IMR-90 (cell line): ENCODE results near the gene HIVEP1. TPM values are rescaled to one million over a fixed set of nuclear protein-coding genes. Genes with fewer than 3 reads are reported as not detected.
A peak's percentile ranks its signal among the peaks of the same experiment; 100 is the strongest.

Experiments used
- ATAC-seq: fragments of 200-7000 bp; cut with Tn5 transposase; 2 replicates; pipeline ENCODE4 v1.9.1; 2020; ENCODE audit warnings: low read depth, mild to moderate bottlenecking, moderate library complexity
- BruUV-seq: library from RNA; stranded (reverse); fragments of 400-500 nt; replicated peaks from 2 replicates; lab custom pipeline; 2021; lab: Mats Ljungman, UMichigan
- CTCF ChIA-PET: fragments of 300-600 bp; formaldehyde crosslinking; extraction: SDS; loops from one replicate; lab custom pipeline; 2021; ENCODE audit warnings: antibody characterized with exemption; lab: Yijun Ruan, JAX
- POLR2A ChIA-PET: fragments of 300-600 bp; sonication (Branson Sonifier 250); formaldehyde crosslinking; loops from one replicate; lab custom pipeline; 2022; ENCODE audit warnings: antibody characterized with exemption; ENCODE audit not compliant: unreplicated experiment; lab: Charles Lee
- DNase-seq: peaks from one replicate; pipeline ENCODE4 v3.0.0; 2013
- H2AFZ ChIP-seq: replicated peaks from 2 replicates; pipeline ENCODE3; 2013; ENCODE audit warnings: low read length, mild to moderate bottlenecking; ENCODE audit not compliant: poor library complexity
- H2AK5ac ChIP-seq: 2 replicates; pipeline ENCODE4 v1.6.1; 2013; ENCODE audit warnings: low read depth, low read length, inconsistent platforms
- H2AK9ac ChIP-seq: replicated peaks from 2 replicates; pipeline ENCODE3; 2013; ENCODE audit warnings: mild to moderate bottlenecking, low read depth, low read length, moderate library complexity; ENCODE audit not compliant: poor library complexity
- H2BK120ac ChIP-seq: 2 replicates; pipeline ENCODE4 v1.6.1; 2013; ENCODE audit warnings: low read depth, low read length, inconsistent platforms
- H2BK15ac ChIP-seq: 3 replicates; pipeline ENCODE4 v1.6.1; 2013; ENCODE audit warnings: low read depth, low read length, inconsistent platforms
- H2BK20ac ChIP-seq: 2 replicates; pipeline ENCODE4 v1.6.1; 2013; ENCODE audit warnings: low read depth, mild to moderate bottlenecking, inconsistent platforms, low read length, moderate library complexity
- H2BK5ac ChIP-seq: 2 replicates; pipeline ENCODE4 v1.6.1; 2013; ENCODE audit warnings: mild to moderate bottlenecking, low read depth, low read length, inconsistent platforms; ENCODE audit not compliant: poor library complexity, severe bottlenecking
- H3K14ac ChIP-seq: replicated peaks from 2 replicates; pipeline ENCODE4 v1.6.1; 2013; ENCODE audit warnings: low read depth, low read length, inconsistent platforms
- H3K18ac ChIP-seq: 2 replicates; pipeline ENCODE4 v1.6.1; 2013; ENCODE audit warnings: low read depth, low read length, control low read depth
- H3K23ac ChIP-seq: 2 replicates; pipeline ENCODE4 v1.6.1; 2013; ENCODE audit warnings: low read depth, low read length, inconsistent platforms
- H3K27ac ChIP-seq: 2 replicates; pipeline ENCODE4 v1.5.1; 2013; ENCODE audit warnings: mild to moderate bottlenecking, control low read depth, low read length; ENCODE audit not compliant: insufficient read depth
- H3K27me3 ChIP-seq: 2 replicates; pipeline ENCODE4 v1.6.1; 2013; ENCODE audit warnings: low read length; ENCODE audit not compliant: control insufficient read depth, insufficient read depth
- H3K36me3 ChIP-seq: 2 replicates; pipeline ENCODE4 v1.6.1; 2013; ENCODE audit warnings: low read length, mixed read lengths; ENCODE audit not compliant: control insufficient read depth, insufficient read depth
- H3K4ac ChIP-seq: 2 replicates; pipeline ENCODE4 v1.6.1; 2013; ENCODE audit warnings: low read depth, low read length, inconsistent platforms
- H3K4me1 ChIP-seq: 2 replicates; pipeline ENCODE4 v1.6.1; 2013; ENCODE audit warnings: low read length, mixed read lengths; ENCODE audit not compliant: control insufficient read depth, insufficient read depth
- H3K4me2 ChIP-seq: 2 replicates; pipeline ENCODE4 v1.6.1; 2013; ENCODE audit warnings: low read depth, mild to moderate bottlenecking, control low read depth, low read length, moderate library complexity
- H3K4me3 ChIP-seq: 2 replicates; pipeline ENCODE4 v1.5.1; 2013; ENCODE audit warnings: low read depth, mild to moderate bottlenecking, control low read depth, low read length, moderate library complexity; ENCODE audit not compliant: insufficient read depth
- H3K56ac ChIP-seq: 2 replicates; pipeline ENCODE4 v1.6.1; 2013; ENCODE audit warnings: low read length, inconsistent platforms; ENCODE audit not compliant: insufficient read depth; ENCODE audit errors: extremely low read depth
- H3K79me1 ChIP-seq, 2 experiments: 2 replicates each; pipeline ENCODE4 v1.6.1; 2013; ENCODE audit warnings: low read length in 2 of 2, inconsistent platforms in 1 of 2, low read depth in 1 of 2
- H3K9ac ChIP-seq: 2 replicates; pipeline ENCODE4 v1.6.1; 2013; ENCODE audit warnings: low read depth, low read length, control low read depth
- H3K9me1 ChIP-seq: 2 replicates; pipeline ENCODE4 v1.6.1; 2013; ENCODE audit warnings: low read length, inconsistent platforms; ENCODE audit not compliant: insufficient read depth
- H3K9me3 ChIP-seq: 2 replicates; pipeline ENCODE4 v1.6.1; 2013; ENCODE audit warnings: low read length; ENCODE audit not compliant: control insufficient read depth, insufficient read depth
- H4K20me1 ChIP-seq: 2 replicates; pipeline ENCODE4 v1.6.1; 2013; ENCODE audit warnings: low read length, inconsistent platforms; ENCODE audit not compliant: insufficient read depth
- H4K5ac ChIP-seq: 2 replicates; pipeline ENCODE4 v1.6.1; 2013; ENCODE audit warnings: mild to moderate bottlenecking, low read depth, low read length, control low read depth
- H4K8ac ChIP-seq, 2 experiments: 2 replicates each; pipeline ENCODE4 v1.6.1; 2013; ENCODE audit warnings: low read depth in 2 of 2, low read length in 2 of 2, control low read depth in 1 of 2, inconsistent platforms in 1 of 2
- H4K91ac ChIP-seq: 2 replicates; pipeline ENCODE4 v1.6.1; 2013; ENCODE audit warnings: low read depth, low read length, inconsistent platforms; ENCODE audit not compliant: insufficient read depth
- BHLHE40 ChIP-seq: fragments of 150-350 bp; IDR thresholded peaks from 2 replicates; pipeline ENCODE4 v1.6.1; 2016; ENCODE audit warnings: mild to moderate bottlenecking, low read depth, low read length
- CEBPB ChIP-seq: IDR thresholded peaks from 2 replicates; pipeline ENCODE4 v1.6.1; 2012; ENCODE audit warnings: low read depth, low read length, improper control_type of control experiment
- CTCF ChIP-seq: conservative IDR thresholded peaks from 2 replicates; pipeline ENCODE4 v1.5.1; 2012; ENCODE audit warnings: mild to moderate bottlenecking, low read depth, low read length, improper control_type of control experiment
- FOS ChIP-seq: fragments of 150-350 bp; IDR thresholded peaks from 2 replicates; pipeline ENCODE4 v1.6.1; 2016; ENCODE audit warnings: low read depth, low read length
- MAFK ChIP-seq: IDR thresholded peaks from 2 replicates; pipeline ENCODE4 v1.6.1; 2012; ENCODE audit warnings: low read depth, low read length, improper control_type of control experiment
- RAD21 ChIP-seq: IDR thresholded peaks from 2 replicates; pipeline ENCODE4 v1.6.1; 2012; ENCODE audit warnings: low read length, improper control_type of control experiment
- RCOR1 ChIP-seq: IDR thresholded peaks from 2 replicates; pipeline ENCODE4 v1.6.1; 2012; ENCODE audit warnings: mild to moderate bottlenecking, low read length, improper control_type of control experiment; ENCODE audit not compliant: insufficient replicate concordance
- RFX5 ChIP-seq: IDR thresholded peaks from 2 replicates; pipeline ENCODE4 v1.8.0; 2012; ENCODE audit warnings: low read depth, mild to moderate bottlenecking, low read length, moderate library complexity
- SMC3 ChIP-seq: fragments of 150-350 bp; IDR thresholded peaks from 2 replicates; pipeline ENCODE4 v1.6.1; 2016; ENCODE audit warnings: low read depth, mild to moderate bottlenecking, antibody characterized with exemption, low read length, moderate library complexity
- WGBS, 2 experiments: methylation state at CpG; one replicate each; pipeline versions ENCODE4 v1.1.5 to v1.1.7; 2013; ENCODE audit warnings: missing lambda C conversion rate in 2 of 2; ENCODE audit not compliant: insufficient read length in 1 of 2; ENCODE audit errors: extremely low coverage in 2 of 2; 5-methylcytosine and 5-hydroxymethylcytosine counted together
- dilution Hi-C: fragments of 300-500 bp; cut with HindIII; formaldehyde crosslinking; loops from one replicate; pipeline ENCODE4 v1.14.3; 2018; ENCODE audit warnings: low sequenced_read_pairs; ENCODE audit not compliant: unreplicated experiment
- in situ Hi-C: fragments of 300-500 bp; cut with MboI; formaldehyde crosslinking; loops from 3 replicates; pipeline ENCODE4 v1.14.3; 2019; ENCODE audit warnings: low sequenced_read_pairs, inconsistent platforms, mixed read lengths
- intact Hi-C: fragments of 100-400 bp; cut with micrococcal nuclease; formaldehyde crosslinking; loops from 2 replicates; pipeline ENCODE4 v1.10.0; 2022
- polyA plus RNA-seq, 3 experiments: library from polyadenylated mRNA; depleted of rRNA; stranded (reverse); fragments of >200 nt; gene quantifications; 2 replicates each; pipeline ENCODE4 v1.2.3, GENCODE V29; 2012; ENCODE audit warnings: low replicate concordance in 1 of 3
- total RNA-seq: library from RNA; depleted of rRNA; stranded (reverse); fragments of >200 nt; gene quantifications from 2 replicates; pipeline ENCODE4 v1.2.3, GENCODE V29; 2012

The HIVEP1 gene
- total and polyA plus RNA-seq, 2 of the 4 experiments (the other 2 are of a cell fraction), result 13.0 to 17.2 TPM

DNA sequence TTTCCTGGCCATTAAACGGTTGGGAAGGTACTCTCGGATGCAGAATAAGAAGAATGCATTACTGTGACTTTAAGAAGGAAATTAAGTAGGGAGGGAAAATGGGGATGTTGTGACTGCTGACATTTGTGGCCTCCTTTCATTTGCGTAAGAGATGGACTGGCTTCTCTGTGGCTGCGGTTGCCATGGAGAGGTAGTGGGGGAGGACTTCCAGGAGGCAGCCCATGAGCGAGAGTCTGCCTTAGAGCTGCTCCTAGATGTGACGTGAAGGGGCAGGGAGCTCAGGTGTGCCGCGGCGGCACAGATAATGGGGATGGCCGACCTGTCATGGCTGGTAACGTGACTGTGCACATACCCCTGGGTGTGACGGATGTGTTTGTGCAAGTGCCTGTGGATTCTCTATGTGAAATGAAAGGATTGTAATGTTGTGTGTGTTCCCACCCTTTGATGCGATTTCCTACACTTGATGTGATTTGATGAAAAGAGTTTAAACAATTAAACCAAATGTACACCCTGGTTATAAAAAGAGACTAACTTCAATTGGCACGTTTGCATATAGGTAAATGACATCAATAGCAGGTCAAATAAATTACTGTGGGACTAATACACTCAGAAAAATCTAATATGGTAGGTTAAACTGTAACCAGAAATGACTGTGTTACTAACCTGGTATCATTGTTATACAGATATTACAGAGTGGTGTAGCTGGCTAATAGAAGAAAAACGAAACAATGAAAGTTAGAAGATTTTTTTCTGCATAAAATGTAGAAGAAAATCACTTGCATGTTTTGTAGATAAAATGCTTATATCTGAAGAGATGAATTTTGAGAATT, 48.9 kb downstream of the HIVEP1 start:
- H4K20me1 ChIP-seq, result peaks cover 8% of the 10 kb centered on the region; the same call in 1 of the 2 replicates
- peak overlapping the region; percentile 39; the same call in 1 of the 2 replicates for H3K4ac ChIP-seq
- no peak overlapping the region for H2BK15ac ChIP-seq
- H2BK20ac ChIP-seq, result no peak overlapping the region
- H2AK9ac ChIP-seq, result no peak overlapping the region
- H3K4me1 ChIP-seq, result peaks cover 15% of the 10 kb centered on the region
- no peak overlapping the region for H4K5ac ChIP-seq
- H3K27ac ChIP-seq, result no peak overlapping the region
- dilution Hi-C loops (no loop called here), in situ Hi-C loops (no loop called here), intact Hi-C loops (no loop called here)
- H3K4me2 ChIP-seq, result peak overlapping the region; percentile 38; the same call in 1 of the 2 replicates
- H3K27me3 ChIP-seq, result no peaks in the 10 kb centered on the region
- no peak overlapping the region for H2BK5ac ChIP-seq
- H3K56ac ChIP-seq, result no peak overlapping the region
- peak overlapping the region; percentile 8; the same call in 1 of the 2 replicates for H3K23ac ChIP-seq
- no peak overlapping the region for H2BK120ac ChIP-seq
- peaks cover 21 to 65% of the 10 kb centered on the region in 2 experiments for H3K79me1 ChIP-seq
- peak; percentile 69 for ATAC-seq
- TF ChIP-seq CTCF (no peak), FOS (no peak), BHLHE40 (no peak), CEBPB (peak; percentile 46), SMC3 (no peak), MAFK (no peak), RFX5 (no peak), RAD21 (no peak), RCOR1 (no peak)
- no peak overlapping the region for H4K91ac ChIP-seq
- BruUV-seq, result no TSS peak
- no peaks in the 10 kb centered on the region for H3K36me3 ChIP-seq
- ChIA-PET CTCF (no interaction called here), POLR2A (no interaction called here)
- no peak overlapping the region for H3K18ac ChIP-seq
- H3K9me1 ChIP-seq, result peaks cover 10% of the 10 kb centered on the region
- peak overlapping the region; percentile 79 for H2AFZ ChIP-seq
- H4K8ac ChIP-seq, result peak overlapping the region in 1 of 2 experiments; percentile 50; a peak in 1 of 4 replicates
- H3K9ac ChIP-seq, result no peak overlapping the region
- H3K4me3 ChIP-seq, result no peak overlapping the region
- DNase-seq, result peak; percentile 51
- H3K9me3 ChIP-seq, result no peaks in the 10 kb centered on the region
- no peak overlapping the region for H3K14ac ChIP-seq
- WGBS, 2 experiments, result 40% methylated on average over 1 of the region's 15 CpGs; no CpG with 5 or more reads in 1 of the 2 experiments
- H2AK5ac ChIP-seq, result no peak overlapping the region; the same call in 1 of the 2 replicates
